H9 (cell line): ENCODE data around the gene HPD. TPM values are rescaled to one million over a fixed set of nuclear protein-coding genes. Genes with fewer than 3 reads are reported as not detected.
A peak's percentile ranks its signal among the peaks of the same experiment; 100 is the strongest.

Experiments
- DNase-seq: peaks from one replicate; pipeline ENCODE4 v3.0.0-alpha.2; 2017
- H2AFZ ChIP-seq: one replicate; pipeline ENCODE4 v1.6.1; 2013; ENCODE audit warnings: mild to moderate bottlenecking, low read length, control low read depth, moderate library complexity
- H2AK5ac ChIP-seq: 2 replicates; pipeline ENCODE4 v1.6.1; 2013; ENCODE audit warnings: low read length, control low read depth, mixed read lengths; ENCODE audit not compliant: insufficient read length
- H2BK120ac ChIP-seq: one replicate; pipeline ENCODE4 v1.6.1; 2013; ENCODE audit warnings: low read depth, mild to moderate bottlenecking, low read length, control low read depth, inconsistent platforms; ENCODE audit not compliant: poor library complexity, severe bottlenecking
- H2BK12ac ChIP-seq: 2 replicates; pipeline ENCODE4 v1.6.1; 2013; ENCODE audit warnings: low read length, control low read depth, mixed read lengths, low read depth; ENCODE audit not compliant: insufficient read length
- H2BK15ac ChIP-seq: 2 replicates; pipeline ENCODE4 v1.6.1; 2013; ENCODE audit warnings: low read depth, low read length, control low read depth
- H2BK20ac ChIP-seq: one replicate; pipeline ENCODE4 v1.6.1; 2013; ENCODE audit warnings: low read depth, mild to moderate bottlenecking, low read length, control low read depth, inconsistent platforms; ENCODE audit not compliant: poor library complexity, severe bottlenecking
- H2BK5ac ChIP-seq: 2 replicates; pipeline ENCODE4 v1.6.1; 2013; ENCODE audit warnings: low read length, control low read depth, mixed read lengths; ENCODE audit not compliant: insufficient read length
- H3K14ac ChIP-seq: 2 replicates; pipeline ENCODE4 v1.6.1; 2013; ENCODE audit warnings: low read length, control low read depth; ENCODE audit not compliant: insufficient read depth
- H3K18ac ChIP-seq: 2 replicates; pipeline ENCODE4 v1.6.1; 2013; ENCODE audit warnings: low read depth, mild to moderate bottlenecking, mixed read lengths, low read length, control low read depth; ENCODE audit not compliant: insufficient read length
- H3K23ac ChIP-seq: 2 replicates; pipeline ENCODE4 v1.6.1; 2013; ENCODE audit warnings: low read length, control low read depth, mixed read lengths, low read depth; ENCODE audit not compliant: insufficient read length
- H3K23me2 ChIP-seq: 2 replicates; pipeline ENCODE4 v1.6.1; 2013; ENCODE audit warnings: low read depth, mild to moderate bottlenecking, mixed read lengths, low read length, control low read depth; ENCODE audit not compliant: insufficient read length, poor library complexity, severe bottlenecking
- H3K27ac ChIP-seq: 2 replicates; pipeline ENCODE4 v1.5.1; 2013; ENCODE audit warnings: low read length, control low read depth, mixed read lengths, low read depth; ENCODE audit not compliant: insufficient read length
- H3K27me3 ChIP-seq: 2 replicates; pipeline ENCODE4 v1.6.1; 2013; ENCODE audit warnings: low read length, control low read depth, inconsistent platforms; ENCODE audit not compliant: insufficient read depth
- H3K4ac ChIP-seq: 2 replicates; pipeline ENCODE4 v1.6.1; 2013; ENCODE audit warnings: low read depth, mild to moderate bottlenecking, control low read depth, inconsistent platforms, low read length, moderate library complexity
- H3K4me1 ChIP-seq: 2 replicates; pipeline ENCODE4 v1.6.1; 2013; ENCODE audit warnings: low read length, control low read depth, inconsistent platforms; ENCODE audit not compliant: insufficient read depth
- H3K4me2 ChIP-seq: 2 replicates; pipeline ENCODE4 v1.6.1; 2013; ENCODE audit warnings: low read length, control low read depth, mixed read lengths; ENCODE audit not compliant: insufficient read length, insufficient read depth
- H3K56ac ChIP-seq: 2 replicates; pipeline ENCODE4 v1.6.1; 2013; ENCODE audit warnings: low read depth, mild to moderate bottlenecking, mixed read lengths, low read length, control low read depth; ENCODE audit not compliant: insufficient read length
- H3K79me1 ChIP-seq: 2 replicates; pipeline ENCODE4 v1.6.1; 2013; ENCODE audit warnings: low read depth, mild to moderate bottlenecking, moderate library complexity, low read length, control low read depth, inconsistent platforms; ENCODE audit not compliant: insufficient read depth, poor library complexity, severe bottlenecking
- H3K79me2 ChIP-seq: 2 replicates; pipeline ENCODE4 v1.6.1; 2013; ENCODE audit warnings: low read length, control low read depth, inconsistent platforms; ENCODE audit not compliant: insufficient read depth
- H3K9ac ChIP-seq: 2 replicates; pipeline ENCODE4 v1.6.1; 2013; ENCODE audit warnings: low read length, control low read depth, mixed read lengths; ENCODE audit not compliant: insufficient read length; ENCODE audit errors: extremely low read depth
- H3K9me3 ChIP-seq: one replicate; pipeline ENCODE4 v1.6.1; 2013; ENCODE audit warnings: low read depth, low read length, inconsistent platforms; ENCODE audit not compliant: control insufficient read depth
- H3T11ph ChIP-seq: one replicate; pipeline ENCODE4 v1.6.1; 2013; ENCODE audit warnings: mild to moderate bottlenecking, low read length, control low read depth, inconsistent platforms
- H4K20me1 ChIP-seq: one replicate; pipeline ENCODE4 v1.6.1; 2013; ENCODE audit not compliant: control insufficient read depth, insufficient read length, insufficient read depth
- H4K5ac ChIP-seq: 2 replicates; pipeline ENCODE4 v1.6.1; 2013; ENCODE audit warnings: low read depth, mild to moderate bottlenecking, mixed read lengths, low read length, control low read depth; ENCODE audit not compliant: insufficient read length
- H4K8ac ChIP-seq: replicated peaks from 2 replicates; pipeline ENCODE4 v1.6.1; 2013; ENCODE audit warnings: low read length, control low read depth, mixed read lengths, low read depth; ENCODE audit not compliant: insufficient read length
- H4K91ac ChIP-seq: 2 replicates; pipeline ENCODE4 v1.6.1; 2013; ENCODE audit warnings: low read depth, mild to moderate bottlenecking, moderate library complexity, mixed read lengths, low read length, control low read depth; ENCODE audit not compliant: insufficient read length
- H3K27ac Mint-ChIP-seq, 3 experiments: 2 replicates in 2 of 3; 3 replicates in 1 of 3; pipeline ENCODE4 v1.8.0; 2020 to 2021; ENCODE audit warnings: mixed read lengths in 3 of 3, mild to moderate bottlenecking in 1 of 3, moderate library complexity in 1 of 3
- H3K27me3 Mint-ChIP-seq: 2 replicates; pipeline ENCODE4 v1.8.0; 2021; ENCODE audit warnings: low read depth, mild to moderate bottlenecking, moderate library complexity, mixed read lengths
- H3K36me3 Mint-ChIP-seq, 3 experiments: 2 replicates in 2 of 3; 3 replicates in 1 of 3; pipeline ENCODE4 v1.8.0; 2020 to 2021; ENCODE audit warnings: low read depth in 3 of 3, mixed read lengths in 3 of 3; ENCODE audit not compliant: insufficient read depth in 1 of 3
- H3K4me1 Mint-ChIP-seq, 2 experiments: 2 replicates each; pipeline ENCODE4 v1.8.0; 2020; ENCODE audit warnings: mixed read lengths in 2 of 2
- H3K4me3 Mint-ChIP-seq, 2 experiments: 2 replicates in 1 of 2; 3 replicates in 1 of 2; pipeline ENCODE4 v1.8.0; 2020 to 2021; ENCODE audit warnings: mild to moderate bottlenecking in 2 of 2, mixed read lengths in 2 of 2, moderate library complexity in 1 of 2
- H3K9me3 Mint-ChIP-seq, 2 experiments: 2 replicates in 1 of 2; 3 replicates in 1 of 2; pipeline ENCODE4 v1.8.0; 2020; ENCODE audit warnings: mild to moderate bottlenecking in 2 of 2, mixed read lengths in 2 of 2, moderate library complexity in 1 of 2
- CTCF ChIP-seq: fragments of 200-600 bp; sonication (generic); conservative IDR thresholded peaks from 3 replicates; pipeline ENCODE4 v1.8.0; 2021; ENCODE audit warnings: antibody characterized with exemption, mild to moderate bottlenecking
- WGBS: extraction: QIAGEN DNeasy Blood & Tissue Kit; methylation state at CpG from one replicate; pipeline ENCODE4 v1.1.7; 2013; ENCODE audit warnings: missing lambda C conversion rate, low lambda C conversion rate, mixed read lengths; ENCODE audit not compliant: insufficient read length; ENCODE audit errors: extremely low coverage; 5-methylcytosine and 5-hydroxymethylcytosine counted together
- total RNA-seq: library from RNA; stranded (reverse); gene quantifications from 2 replicates; pipeline ENCODE4 v1.2.1, GENCODE V29; 2021

Gene HPD
- total RNA-seq, 1 experiment from 2014 or later, result not detected

DNA sequence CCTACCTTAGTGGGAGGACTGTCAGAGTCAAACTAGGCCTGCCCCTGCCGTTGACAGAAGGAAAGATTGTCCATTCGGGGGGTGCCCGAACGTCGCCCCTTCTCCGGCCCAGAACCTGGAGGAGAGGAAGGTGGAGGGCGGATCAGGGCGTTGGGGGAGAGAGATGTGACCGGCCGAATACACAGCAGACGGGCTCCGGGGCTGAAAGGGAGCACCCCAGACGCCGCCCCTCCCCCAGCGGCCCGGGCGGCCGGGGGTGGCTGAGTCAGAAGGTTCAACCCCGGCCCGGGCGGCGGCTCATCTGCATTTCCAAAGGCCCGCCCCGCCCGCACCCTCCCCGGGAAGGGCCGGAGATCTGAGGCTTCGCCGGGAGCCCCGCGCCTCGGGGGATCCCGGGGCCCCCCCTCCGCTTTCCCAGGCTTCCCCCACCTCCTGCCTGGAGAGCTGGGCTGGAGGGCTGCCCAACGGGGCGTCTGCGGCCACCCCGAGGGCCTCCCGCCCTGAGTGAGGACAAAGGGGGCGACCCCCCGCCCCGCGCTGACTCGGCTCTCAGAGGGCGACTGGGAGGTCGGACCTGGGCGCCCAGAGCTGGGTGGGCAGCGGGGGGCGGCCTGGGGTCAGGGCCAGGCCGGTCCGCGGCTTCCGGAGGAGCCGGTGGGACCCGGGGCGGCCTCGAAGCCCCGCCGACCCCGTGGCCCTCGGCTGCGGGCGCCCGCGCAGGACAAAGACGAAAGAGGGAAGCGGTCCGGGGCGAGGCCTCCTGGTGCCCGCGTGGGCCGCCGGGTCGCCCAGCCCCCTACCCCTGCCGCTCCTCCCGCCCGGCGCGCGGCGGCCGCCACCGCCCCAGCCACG lies 58.6 kb downstream of the HPD start:
- no peak overlapping the region for H2AK5ac ChIP-seq
- WGBS, result no CpG with 5 or more reads among the region's 84 CpGs

More for the DNA sequence above, 58.6 kb downstream of the HPD start:
- peak overlapping the region; percentile 97 for H3K14ac ChIP-seq
- no peak overlapping the region for H4K91ac ChIP-seq
- H3K9ac ChIP-seq, result peak overlapping the region; percentile 64
- H3K27ac Mint-ChIP-seq, result peak overlapping the region; percentile 81 to 99 (median 93); a peak in 6 of 7 replicates
- no peaks in the 10 kb centered on the region for H4K20me1 ChIP-seq
- H3K79me2 ChIP-seq, result no peaks in the 10 kb centered on the region; the same call in 1 of the 2 replicates
- no peak overlapping the region for H2BK120ac ChIP-seq
- H3K27ac ChIP-seq, result no peak overlapping the region
- H3K23me2 ChIP-seq, result peaks cover 24% of the 10 kb centered on the region
- no peaks in the 10 kb centered on the region for H3K9me3 ChIP-seq
- H3K27me3 Mint-ChIP-seq, result no peaks in the 10 kb centered on the region; the same call in 1 of the 2 replicates
- H3K18ac ChIP-seq, result peak overlapping the region; percentile 71
- no peaks in the 10 kb centered on the region for H3K9me3 Mint-ChIP-seq
- no peak overlapping the region for H2BK15ac ChIP-seq
- peaks cover 4% of the 10 kb centered on the region; the same call in 1 of the 2 replicates for H3K4me1 ChIP-seq
- no peak overlapping the region for H3T11ph ChIP-seq
- H2AFZ ChIP-seq, result no peak overlapping the region
- no peak for TF ChIP-seq CTCF
- H2BK5ac ChIP-seq, result no peak overlapping the region
- no peak overlapping the region for H2BK12ac ChIP-seq
- peak overlapping the region; percentile 54 for H3K4me2 ChIP-seq
- no peak overlapping the region for H4K8ac ChIP-seq
- H3K4me3 Mint-ChIP-seq, result peak overlapping the region; percentile 75 to 86
- no peaks in the 10 kb centered on the region for H3K79me1 ChIP-seq
- H3K4me1 Mint-ChIP-seq, result peaks cover 39 to 40% of the 10 kb centered on the region in 2 experiments
- H3K56ac ChIP-seq, result no peak overlapping the region
- H3K27me3 ChIP-seq, result no peaks in the 10 kb centered on the region
- H2BK20ac ChIP-seq, result no peak overlapping the region
- H3K23ac ChIP-seq, result no peak overlapping the region
- no peak overlapping the region for H3K4ac ChIP-seq
- DNase-seq, result peak; percentile 84
- H4K5ac ChIP-seq, result no peak overlapping the region
- H3K36me3 Mint-ChIP-seq, result peaks cover 17 to 37% (median 31%) of the 10 kb centered on the region in 3 experiments
